Lower leg skin (tissue), 4 donors: ENCODE results near the gene RAD51B. TPM values are rescaled to one million over a fixed set of nuclear protein-coding genes. Genes with fewer than 3 reads are reported as not detected.

ENCODE experiments used
- DNase-seq, 2 donors: peaks; one replicate each; pipeline ENCODE4 v3.0.0-alpha.2; 2019; ENCODE audit warnings: low spot score in 2 of 2
- H3K4me3 ChIP-seq: fragments of 200-600 bp; sonication (generic); 2 replicates; pipeline ENCODE4 v1.5.1; 2017; ENCODE audit warnings: mild to moderate bottlenecking, low read depth; ENCODE audit not compliant: poor library complexity, severe bottlenecking
- CTCF ChIP-seq, 3 donors: fragments of 450-650 bp; IDR thresholded peaks; one replicate each; pipeline ENCODE4 v1.5.1; 2016; ENCODE audit warnings: antibody characterized with exemption in 3 of 3, mild to moderate bottlenecking in 3 of 3, moderate library complexity in 2 of 3
- POLR2A ChIP-seq, 2 donors: fragments of 450-650 bp; IDR thresholded peaks; one replicate each; pipeline ENCODE4 v1.6.1; 2016 to 2017; ENCODE audit warnings: antibody characterized with exemption in 2 of 2, mild to moderate bottlenecking in 1 of 2, moderate library complexity in 1 of 2
- WGBS, 2 donors: methylation state at CpG; one replicate each; pipeline ENCODE4 v1.1.5; 2018; 5-methylcytosine and 5-hydroxymethylcytosine counted together
- intact Hi-C: fragments of 100-400 bp; cut with DNase I; formaldehyde crosslinking; loops from one replicate; pipeline ENCODE4 v1.15.0; 2023; ENCODE audit warnings: low total_unique reads
- total RNA-seq, 4 donors: library from RNA; depleted of rRNA; stranded (reverse); fragments of >200 nt; gene quantifications; one replicate each; pipeline ENCODE4 v1.1.0, GENCODE V29; 2016

Gene RAD51B
- total RNA-seq, 4 donors from 2014 or later = 6.1 to 27.2 (median 13.6) TPM

DNA sequence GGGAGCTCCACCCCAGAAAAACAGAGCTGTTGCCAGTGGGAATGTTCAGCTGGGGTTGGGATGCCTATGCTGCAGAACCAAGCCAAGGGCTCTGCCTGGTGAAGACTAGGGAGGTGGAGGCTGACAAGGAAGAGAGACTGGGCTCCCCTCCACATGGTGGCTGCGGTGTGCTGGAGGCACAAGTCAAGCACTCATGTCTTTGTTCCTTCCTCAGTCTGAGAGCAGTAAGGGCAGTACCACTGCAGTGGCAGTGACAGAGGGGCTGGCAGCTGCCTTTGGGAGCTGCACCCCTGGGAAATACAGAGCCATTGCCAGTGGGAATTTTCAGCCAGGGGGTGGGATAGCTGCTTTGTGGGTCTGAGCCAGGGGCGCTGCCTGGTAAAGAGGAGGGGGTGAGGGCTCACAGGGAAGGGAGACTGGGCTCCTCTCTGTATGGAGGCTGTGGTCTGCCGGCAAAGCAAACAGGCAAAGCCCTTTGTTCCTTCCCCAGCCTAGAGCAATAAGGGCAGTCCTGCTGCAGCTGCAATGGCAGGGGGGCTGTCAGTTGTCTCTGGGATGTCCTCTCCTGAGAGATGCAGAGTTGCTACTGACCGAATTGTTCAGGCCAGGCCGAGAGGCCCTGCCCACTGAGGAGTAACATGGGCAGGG is 255.9 kb downstream of the RAD51B start:
- H3K4me3 ChIP-seq = no peak overlapping the region
- WGBS, 2 donors = 75 to 82% methylated on average over 5 of the region's 5 CpGs
- TF ChIP-seq CTCF (IDR thresholded peaks at IDR 0.05) (no peak), POLR2A (IDR thresholded peaks at IDR 0.05) (no peak)
- intact Hi-C loops = no loop called here
- no peak for DNase-seq

GRCh38 chr14:68076451-68076850 is 256.9 kb downstream of the RAD51B start:
- intact Hi-C loops = no loop called here
- 59 to 61% methylated on average over 1 of the region's 1 CpG for WGBS, 2 donors
- TF ChIP-seq POLR2A (IDR thresholded peaks at IDR 0.05) = no peak
- TF ChIP-seq CTCF (IDR thresholded peaks at IDR 0.05) = no peak
- H3K4me3 ChIP-seq = no peak overlapping the region
- no peak for DNase-seq

DNA sequence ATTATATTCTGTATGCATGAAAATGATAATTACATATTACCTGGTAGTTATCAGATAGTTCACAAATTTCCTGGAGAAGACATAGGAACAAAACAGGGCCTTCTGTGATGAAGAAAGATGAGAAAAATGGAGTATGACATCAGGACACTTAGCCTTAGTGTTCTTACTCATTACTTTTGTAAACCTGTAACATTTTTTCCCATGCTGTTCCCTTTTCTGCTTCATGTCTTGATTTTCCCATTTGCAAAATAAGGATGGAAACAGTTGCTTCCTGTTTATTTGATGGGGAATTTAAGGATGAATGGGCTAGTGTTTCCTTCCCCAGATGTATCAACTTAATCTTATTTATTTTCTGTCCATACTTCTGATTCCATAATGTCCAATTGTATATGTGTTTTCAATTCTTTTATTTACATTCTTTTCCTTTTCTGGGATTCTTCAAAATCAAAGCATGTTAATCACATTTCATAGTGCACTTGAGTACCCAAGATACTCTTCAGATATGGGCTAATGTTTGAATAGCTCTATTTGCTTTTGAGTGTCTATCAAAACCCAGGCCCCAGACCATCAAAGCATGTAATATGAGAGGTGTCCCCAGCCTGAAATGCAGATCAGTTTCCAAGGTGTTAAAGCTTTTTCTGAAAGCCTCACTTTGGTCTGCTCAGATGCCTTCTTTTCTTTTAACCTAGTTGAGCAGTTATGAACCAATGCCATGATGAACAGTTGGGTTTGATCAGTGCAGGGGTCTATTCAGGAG is 260.5 kb downstream of the RAD51B start:
- no peak for DNase-seq
- TF ChIP-seq POLR2A (IDR thresholded peaks at IDR 0.05) (no peak), CTCF (IDR thresholded peaks at IDR 0.05) (no peak)
- no peak overlapping the region for H3K4me3 ChIP-seq
- intact Hi-C loops = no loop called here

DNA sequence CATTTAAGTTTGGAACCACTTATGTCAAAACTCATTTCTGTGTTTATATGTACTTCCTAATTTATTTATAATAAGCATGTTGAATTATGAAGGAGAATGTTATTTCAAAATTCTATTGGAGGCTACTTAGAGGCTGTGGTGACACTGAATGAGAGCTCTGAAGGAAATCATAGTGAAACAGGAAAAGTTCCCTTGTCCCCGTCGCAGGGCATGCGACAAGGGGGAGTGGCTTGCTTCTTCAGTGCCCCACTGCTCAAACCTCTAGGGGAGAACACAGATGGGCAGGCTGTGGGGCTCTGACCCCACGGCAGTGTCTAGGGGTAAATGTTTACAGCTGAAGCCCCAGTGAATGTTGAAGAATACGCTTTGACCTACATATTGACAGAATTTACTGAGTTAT is 261.9 kb downstream of the RAD51B start:
- TF ChIP-seq POLR2A (IDR thresholded peaks at IDR 0.05) (no peak), CTCF (IDR thresholded peaks at IDR 0.05) (no peak)
- intact Hi-C loops = no loop called here
- WGBS, 2 donors = 54 to 92% methylated on average over 5 of the region's 5 CpGs
- DNase-seq = no peak
- no peak overlapping the region for H3K4me3 ChIP-seq

DNA sequence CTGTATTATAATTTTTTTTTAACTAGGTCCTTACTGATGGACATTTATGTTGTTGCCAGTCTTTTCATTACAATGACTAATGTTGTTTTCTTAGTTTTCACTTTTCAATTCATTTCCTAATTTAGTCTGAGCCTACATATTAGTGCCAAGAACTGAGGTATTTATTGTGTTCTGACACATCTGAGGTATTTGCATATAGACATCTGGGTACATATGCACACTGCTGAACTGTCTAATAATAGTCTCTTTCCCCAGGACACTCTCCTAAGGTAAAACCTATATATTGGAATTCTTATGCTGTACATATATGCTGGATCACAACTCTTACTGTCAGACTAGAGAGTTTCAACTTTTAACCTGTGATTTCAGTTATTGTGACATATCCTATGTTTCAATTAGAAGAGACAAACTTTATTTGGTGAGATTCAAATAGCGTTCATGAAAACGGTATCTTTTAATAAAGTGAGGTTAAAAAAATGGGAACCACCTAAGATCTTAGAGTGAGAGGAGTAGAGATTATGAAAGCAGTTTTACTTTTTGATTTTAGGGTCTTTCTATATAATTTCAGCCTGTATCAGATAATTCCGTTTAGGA is 263.2 kb downstream of the RAD51B start:
- intact Hi-C loops = no loop called here
- no peak overlapping the region for H3K4me3 ChIP-seq
- DNase-seq = no peak
- WGBS, 2 donors = 45 to 72% methylated on average over 3 of the region's 3 CpGs
- TF ChIP-seq POLR2A (IDR thresholded peaks at IDR 0.05) (no peak), CTCF (IDR thresholded peaks at IDR 0.05) (no peak)
